ENCODE results near the gene PGRMC1. TPM values are rescaled to one million over a fixed set of nuclear protein-coding genes. Genes with fewer than 3 reads are reported as not detected.

PGRMC1 gene
- polyA plus RNA-seq, 1 of the 3 experiments (the other 2 are of a cell fraction), result 65.3 TPM

DNA sequence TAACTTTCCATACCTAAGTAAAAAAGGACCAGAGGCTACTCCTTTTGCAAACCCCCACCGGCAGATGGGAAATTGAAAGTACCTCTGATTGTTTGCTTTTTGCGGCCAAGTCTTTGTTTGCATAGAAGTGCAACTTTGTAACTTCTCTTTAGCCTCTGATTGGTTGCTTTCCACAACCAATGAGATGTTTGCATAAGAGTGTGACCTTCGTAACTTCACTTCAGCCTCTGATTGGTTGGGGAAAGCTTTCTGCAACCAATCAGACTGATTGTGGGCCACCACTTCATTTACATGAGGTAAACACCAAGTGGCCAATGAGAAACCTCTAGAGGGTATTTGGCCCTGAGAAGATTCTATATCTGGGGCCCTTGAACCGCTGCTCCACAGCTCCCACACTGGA lies 48.8 kb upstream of the PGRMC1 start:
- no peak overlapping the region for H3K4me3 ChIP-seq (ENCODE audit: low read depth in 2 of 2, low read length in 1 of 2)
- H3F3A ChIP-seq (replicated peaks; ENCODE audit: insufficient read depth), result no peaks in the 10 kb centered on the region
- H3K9me3 ChIP-seq, result no peaks in the 10 kb centered on the region
- TF ChIP-seq PBX3 (IDR thresholded peaks at IDR 0.05) (no peak), NFIC (IDR thresholded peaks at IDR 0.05; ENCODE audit: borderline replicate concordance) (no peak), YY1 (IDR thresholded peaks at IDR 0.05; ENCODE audit: low read depth) (no peak), MXI1 (IDR thresholded peaks at IDR 0.05; ENCODE audit: low read depth, low read length) (no peak), POLR2AphosphoS5 (IDR thresholded peaks at IDR 0.05; ENCODE audit: low read depth, low read length) (no peak), RAD21 (IDR thresholded peaks at IDR 0.05; ENCODE audit: low read length) (no peak), EZH2phosphoT487 (IDR thresholded peaks at IDR 0.05; ENCODE audit: borderline replicate concordance, low read depth) (no peak), TCF12 (IDR thresholded peaks at IDR 0.05) (no peak), FOSL2 (IDR thresholded peaks at IDR 0.05; ENCODE audit: borderline replicate concordance, low read depth) (no peak), SMC3 (IDR thresholded peaks at IDR 0.05; ENCODE audit: low read depth, low read length) (no peak), TEAD4 (IDR thresholded peaks at IDR 0.05; ENCODE audit: borderline replicate concordance, insufficient read depth) (no peak), JUND (IDR thresholded peaks at IDR 0.05) (no peak), GATA2 (CRISPR knock-in tag; IDR thresholded peaks at IDR 0.05) (no peak), GABPA (IDR thresholded peaks at IDR 0.05; ENCODE audit: low read depth) (no peak), TAF1 (IDR thresholded peaks at IDR 0.05; ENCODE audit: borderline replicate concordance, low read depth, low read length) (no peak)
- TF ChIP-seq, protein P1, sequence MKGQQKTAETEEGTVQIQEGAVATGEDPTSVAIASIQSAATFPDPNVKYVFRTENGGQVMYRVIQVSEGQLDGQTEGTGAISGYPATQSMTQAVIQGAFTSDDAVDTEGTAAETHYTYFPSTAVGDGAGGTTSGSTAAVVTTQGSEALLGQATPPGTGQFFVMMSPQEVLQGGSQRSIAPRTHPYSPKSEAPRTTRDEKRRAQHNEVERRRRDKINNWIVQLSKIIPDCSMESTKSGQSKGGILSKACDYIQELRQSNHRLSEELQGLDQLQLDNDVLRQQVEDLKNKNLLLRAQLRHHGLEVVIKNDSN (IDR thresholded peaks at IDR 0.05; ENCODE audit: borderline replicate concordance, low read depth), result no peak
- TF ChIP-seq, protein P2, sequence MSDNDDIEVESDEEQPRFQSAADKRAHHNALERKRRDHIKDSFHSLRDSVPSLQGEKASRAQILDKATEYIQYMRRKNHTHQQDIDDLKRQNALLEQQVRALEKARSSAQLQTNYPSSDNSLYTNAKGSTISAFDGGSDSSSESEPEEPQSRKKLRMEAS (IDR thresholded peaks at IDR 0.05; ENCODE audit: low read depth), result no peak
- TF ChIP-seq, protein P3, sequence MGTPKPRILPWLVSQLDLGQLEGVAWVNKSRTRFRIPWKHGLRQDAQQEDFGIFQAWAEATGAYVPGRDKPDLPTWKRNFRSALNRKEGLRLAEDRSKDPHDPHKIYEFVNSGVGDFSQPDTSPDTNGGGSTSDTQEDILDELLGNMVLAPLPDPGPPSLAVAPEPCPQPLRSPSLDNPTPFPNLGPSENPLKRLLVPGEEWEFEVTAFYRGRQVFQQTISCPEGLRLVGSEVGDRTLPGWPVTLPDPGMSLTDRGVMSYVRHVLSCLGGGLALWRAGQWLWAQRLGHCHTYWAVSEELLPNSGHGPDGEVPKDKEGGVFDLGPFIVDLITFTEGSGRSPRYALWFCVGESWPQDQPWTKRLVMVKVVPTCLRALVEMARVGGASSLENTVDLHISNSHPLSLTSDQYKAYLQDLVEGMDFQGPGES (IDR thresholded peaks at IDR 0.05; ENCODE audit: low read depth, low read length), result no peak
- TF ChIP-seq, protein P4, sequence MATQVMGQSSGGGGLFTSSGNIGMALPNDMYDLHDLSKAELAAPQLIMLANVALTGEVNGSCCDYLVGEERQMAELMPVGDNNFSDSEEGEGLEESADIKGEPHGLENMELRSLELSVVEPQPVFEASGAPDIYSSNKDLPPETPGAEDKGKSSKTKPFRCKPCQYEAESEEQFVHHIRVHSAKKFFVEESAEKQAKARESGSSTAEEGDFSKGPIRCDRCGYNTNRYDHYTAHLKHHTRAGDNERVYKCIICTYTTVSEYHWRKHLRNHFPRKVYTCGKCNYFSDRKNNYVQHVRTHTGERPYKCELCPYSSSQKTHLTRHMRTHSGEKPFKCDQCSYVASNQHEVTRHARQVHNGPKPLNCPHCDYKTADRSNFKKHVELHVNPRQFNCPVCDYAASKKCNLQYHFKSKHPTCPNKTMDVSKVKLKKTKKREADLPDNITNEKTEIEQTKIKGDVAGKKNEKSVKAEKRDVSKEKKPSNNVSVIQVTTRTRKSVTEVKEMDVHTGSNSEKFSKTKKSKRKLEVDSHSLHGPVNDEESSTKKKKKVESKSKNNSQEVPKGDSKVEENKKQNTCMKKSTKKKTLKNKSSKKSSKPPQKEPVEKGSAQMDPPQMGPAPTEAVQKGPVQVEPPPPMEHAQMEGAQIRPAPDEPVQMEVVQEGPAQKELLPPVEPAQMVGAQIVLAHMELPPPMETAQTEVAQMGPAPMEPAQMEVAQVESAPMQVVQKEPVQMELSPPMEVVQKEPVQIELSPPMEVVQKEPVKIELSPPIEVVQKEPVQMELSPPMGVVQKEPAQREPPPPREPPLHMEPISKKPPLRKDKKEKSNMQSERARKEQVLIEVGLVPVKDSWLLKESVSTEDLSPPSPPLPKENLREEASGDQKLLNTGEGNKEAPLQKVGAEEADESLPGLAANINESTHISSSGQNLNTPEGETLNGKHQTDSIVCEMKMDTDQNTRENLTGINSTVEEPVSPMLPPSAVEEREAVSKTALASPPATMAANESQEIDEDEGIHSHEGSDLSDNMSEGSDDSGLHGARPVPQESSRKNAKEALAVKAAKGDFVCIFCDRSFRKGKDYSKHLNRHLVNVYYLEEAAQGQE (IDR thresholded peaks at IDR 0.05; ENCODE audit: low read depth, low read length), result no peak
- no peak for DNase-seq
- no peak overlapping the region for H3K27ac ChIP-seq (ENCODE audit: low read depth in 2 of 2, low read length in 1 of 2)
- no peaks in the 10 kb centered on the region for H4K20me1 ChIP-seq (ENCODE audit: insufficient read depth)
- H3K36me3 ChIP-seq (replicated peaks in 1 of 2; ENCODE audit: control insufficient read depth in 1 of 2, insufficient read depth in 2 of 2, low read length in 1 of 2), result no peaks in the 10 kb centered on the region
- CTCF ChIA-PET, result no interaction called here
- no peaks in the 10 kb centered on the region for H3K9me2 ChIP-seq
- H3K4me2 ChIP-seq, result peak overlapping the region; percentile 10; the same call in 1 of the 2 replicates
- peaks cover 4% of the 10 kb centered on the region; the same call in 1 of the 2 replicates for H3K27me3 ChIP-seq (ENCODE audit: insufficient read depth)
- WGBS (ENCODE audit: low lambda C conversion rate), result 14% methylated on average over 4 of the region's 4 CpGs
- no peak overlapping the region for H3K9ac ChIP-seq
- POLR2A ChIA-PET, result no interaction called here
- H3K4me1 ChIP-seq (ENCODE audit: control insufficient read depth in 1 of 2, insufficient read depth in 2 of 2, low read depth in 1 of 2, low read length in 1 of 2), result no peaks in the 10 kb centered on the region
- peak overlapping the region; percentile 22; the same call in 1 of the 2 replicates for H2AFZ ChIP-seq (ENCODE audit: low read depth)
- H3K79me2 ChIP-seq (ENCODE audit: insufficient read depth), result no peaks in the 10 kb centered on the region
